Gastrocnemius medialis (tissue), 4 donors: ENCODE data around the gene DMD.

ENCODE experiments used
- CTCF ChIP-seq, 5 experiments: fragments of 450-650 bp in 3 of 5; fragments of 200-600 bp in 2 of 5; sonication (generic) in 2 of 5; IDR thresholded peaks in 4 of 5; conservative IDR thresholded peaks in 1 of 5; 1 replicate in 4 of 5; 2 replicates in 1 of 5; pipeline ENCODE4 v1.5.1; 2016 to 2019; ENCODE audit warnings: antibody characterized with exemption in 5 of 5, mild to moderate bottlenecking in 3 of 5, moderate library complexity in 3 of 5
- POLR2A ChIP-seq, 2 donors: fragments of 450-650 bp; IDR thresholded peaks; one replicate each; pipeline ENCODE4 v1.6.1; 2017; ENCODE audit warnings: antibody characterized with exemption in 2 of 2, mild to moderate bottlenecking in 2 of 2, moderate library complexity in 2 of 2

- TF ChIP-seq CTCF (IDR thresholded peaks at IDR 0.05 in 4 of 5, conservative IDR thresholded peaks at IDR 0.05 in 1 of 5) = no peak
- TF ChIP-seq POLR2A (IDR thresholded peaks at IDR 0.05) = no peak
These were observed 166.1 kb downstream of the DMD start for GRCh38 chrX:33045245-33045644.
